WTC11 (cell line): ENCODE data around the gene WDR89. TPM values are rescaled to one million over a fixed set of nuclear protein-coding genes. Genes with fewer than 3 reads are reported as not detected.

ENCODE experiments used
- ATAC-seq: fragments of 200-7000 bp; cut with Tn5 transposase; 2 replicates; pipeline ENCODE4 v1.10.0; 2021; ENCODE audit warnings: mild to moderate bottlenecking, moderate library complexity
- CTCF ChIA-PET: fragments of 300-600 bp; sonication (Branson Sonifier 250); formaldehyde crosslinking; loops from one replicate; lab custom pipeline; 2021; ENCODE audit warnings: antibody characterized with exemption; lab: Charles Lee
- POLR2A ChIA-PET: fragments of 350-600 bp; sonication (Branson Sonifier 250); formaldehyde crosslinking; loops from one replicate; lab custom pipeline; 2021; ENCODE audit warnings: antibody characterized with exemption; lab: Charles Lee
- DNase-seq: peaks from one replicate; pipeline ENCODE4 v3.0.0; 2021; ENCODE audit warnings: low spot score
- H3K27ac Mint-ChIP-seq: 2 replicates; pipeline ENCODE4 v1.8.0; 2021; ENCODE audit warnings: mixed read lengths
- H3K27me3 Mint-ChIP-seq: 2 replicates; pipeline ENCODE4 v1.8.0; 2021; ENCODE audit warnings: low read depth, mild to moderate bottlenecking, moderate library complexity, mixed read lengths
- H3K36me3 Mint-ChIP-seq: 2 replicates; pipeline ENCODE4 v1.8.0; 2021; ENCODE audit warnings: mixed read lengths
- H3K4me1 Mint-ChIP-seq: 2 replicates; pipeline ENCODE4 v1.8.0; 2022; ENCODE audit warnings: mixed read lengths
- H3K4me3 Mint-ChIP-seq: 2 replicates; pipeline ENCODE4 v1.8.0; 2021; ENCODE audit warnings: mild to moderate bottlenecking, moderate library complexity, mixed read lengths
- H3K9me3 Mint-ChIP-seq: 2 replicates; pipeline ENCODE4 v1.8.0; 2021; ENCODE audit warnings: mixed read lengths
- AFF4 ChIP-seq: sonication (generic); formaldehyde crosslinking; IDR thresholded peaks from 2 replicates; pipeline ENCODE4 v1.8.1; 2023; ENCODE audit warnings: mild to moderate bottlenecking, missing genetic modification reagents, borderline replicate concordance
- CBFB ChIP-seq: sonication (generic); formaldehyde crosslinking; IDR thresholded peaks from 2 replicates; pipeline ENCODE4 v1.8.1; 2022; ENCODE audit warnings: mild to moderate bottlenecking, low read depth, missing genetic modification reagents
- CDX4 ChIP-seq: fragments of 250-450 bp; sonication (Bioruptor Pico); IDR thresholded peaks from 2 replicates; pipeline ENCODE4 v1.9.0; 2021; ENCODE audit warnings: moderate library complexity, mild to moderate bottlenecking, inconsistent platforms, borderline replicate concordance
- E2F4 ChIP-seq: sonication (generic); formaldehyde crosslinking; IDR thresholded peaks from 2 replicates; pipeline ENCODE4 v1.8.1; 2022; ENCODE audit warnings: low read depth, mild to moderate bottlenecking, moderate library complexity, missing genetic modification reagents, borderline replicate concordance
- E2F5 ChIP-seq: sonication (generic); formaldehyde crosslinking; IDR thresholded peaks from 2 replicates; pipeline ENCODE4 v1.8.1; 2022; ENCODE audit warnings: mild to moderate bottlenecking, moderate library complexity, missing genetic modification reagents
- HMGA2 ChIP-seq: fragments of 250-450 bp; sonication (Bioruptor Pico); IDR thresholded peaks from 2 replicates; pipeline ENCODE4 v1.4.0; 2021; ENCODE audit warnings: mild to moderate bottlenecking, moderate library complexity
- IRF1 ChIP-seq: sonication (generic); formaldehyde crosslinking; IDR thresholded peaks from 2 replicates; pipeline ENCODE4 v1.8.0; 2023; ENCODE audit warnings: missing genetic modification reagents
- IRF2 ChIP-seq: sonication (generic); formaldehyde crosslinking; IDR thresholded peaks from 2 replicates; pipeline ENCODE4 v1.8.0; 2022; ENCODE audit warnings: low read depth, missing genetic modification reagents, borderline replicate concordance
- MLX ChIP-seq: sonication (generic); formaldehyde crosslinking; IDR thresholded peaks from 2 replicates; pipeline ENCODE4 v1.8.1; 2023; ENCODE audit warnings: mild to moderate bottlenecking, missing genetic modification reagents, moderate library complexity
- NFATC4 ChIP-seq: fragments of 250-450 bp; sonication (Bioruptor Pico); IDR thresholded peaks from 2 replicates; pipeline ENCODE4 v1.9.0; 2021; ENCODE audit warnings: mild to moderate bottlenecking
- NR1H2 ChIP-seq: sonication (generic); formaldehyde crosslinking; IDR thresholded peaks from 2 replicates; pipeline ENCODE4 v1.9.0; 2021; ENCODE audit warnings: mild to moderate bottlenecking, moderate library complexity, missing genetic modification reagents
- PREB ChIP-seq: sonication (generic); formaldehyde crosslinking; IDR thresholded peaks from 2 replicates; pipeline ENCODE4 v1.8.1; 2022; ENCODE audit warnings: mild to moderate bottlenecking, missing genetic modification reagents, moderate library complexity, borderline replicate concordance
- ZBTB21 ChIP-seq: sonication (generic); formaldehyde crosslinking; IDR thresholded peaks from 2 replicates; pipeline ENCODE4 v1.8.1; 2023; ENCODE audit warnings: mild to moderate bottlenecking, missing genetic modification reagents, borderline replicate concordance
- ZNF121 ChIP-seq: sonication (generic); formaldehyde crosslinking; IDR thresholded peaks from 2 replicates; pipeline ENCODE4 v1.8.0; 2023; ENCODE audit warnings: missing genetic modification reagents
- ZNF281 ChIP-seq: sonication (generic); formaldehyde crosslinking; IDR thresholded peaks from 2 replicates; pipeline ENCODE4 v1.8.0; 2023; ENCODE audit warnings: mild to moderate bottlenecking, missing genetic modification reagents
- ZNF317 ChIP-seq: sonication (generic); formaldehyde crosslinking; IDR thresholded peaks from 2 replicates; pipeline ENCODE4 v1.8.1; 2023; ENCODE audit warnings: low read depth, mild to moderate bottlenecking, moderate library complexity, missing genetic modification reagents, borderline replicate concordance
- ZNF396 ChIP-seq: fragments of 250-450 bp; sonication (Bioruptor Pico); IDR thresholded peaks from 2 replicates; pipeline ENCODE4 v1.8.0; 2021; ENCODE audit warnings: mild to moderate bottlenecking, moderate library complexity, borderline replicate concordance
- total RNA-seq: library from RNA; stranded (reverse); gene quantifications from 3 replicates; pipeline ENCODE4 v1.2.3, GENCODE V29; 2021

The WDR89 gene
- total RNA-seq, 1 experiment from 2014 or later, result 27.5 TPM

- TF ChIP-seq AFF4 (CRISPR knock-in tag), result no peak
- no peak for TF ChIP-seq ZBTB21 (CRISPR knock-in tag)
- TF ChIP-seq, all 79 proteins: peak for 0
Observed at GRCh38 chr14:63562405-63562804, 79.3 kb downstream of the WDR89 start (continued).

GRCh38 chr14:63555572-63555971, 86.1 kb downstream of the WDR89 start:
- Mint-ChIP-seq H3K9me3 (0 out of 2 replicates have a peak, but pooled peaks cover 3% of the 10 kb centered on the region), H3K36me3 (no peaks in the 10 kb centered on the region), H3K4me3 (no peak overlapping the region), H3K27me3 (no peaks in the 10 kb centered on the region), H3K27ac (no peak overlapping the region), H3K4me1 (no peaks in the 10 kb centered on the region)
- DNase-seq (no peak), ATAC-seq (no peak)
- ChIA-PET POLR2A (interaction anchor here (1.6 kb wide), 1 partner anchor 12 kb away, joined by 5 read pairs; the partner anchor contains the start of gene PPP2R5E), CTCF (interaction anchor here (1.5 kb wide), 1 partner anchor 167 kb away, joined by 3 read pairs; no protein-coding TSS in a partner anchor)
- no peak for TF ChIP-seq NFATC4 (CRISPR knock-in tag)
- TF ChIP-seq ZNF281 (CRISPR knock-in tag), result no peak
- TF ChIP-seq ZNF396 (CRISPR knock-in tag), result no peak
- no peak for TF ChIP-seq IRF1 (CRISPR knock-in tag)
- TF ChIP-seq HMGA2, result no peak
- no peak for TF ChIP-seq CBFB (CRISPR knock-in tag)
- no peak for TF ChIP-seq ZNF317 (CRISPR knock-in tag)
- no peak for TF ChIP-seq MLX (CRISPR knock-in tag)
- no peak for TF ChIP-seq IRF2 (CRISPR knock-in tag)
- TF ChIP-seq PREB (CRISPR knock-in tag), result no peak
- TF ChIP-seq ZNF121 (CRISPR knock-in tag), result no peak
- TF ChIP-seq NR1H2 (CRISPR knock-in tag), result no peak
- no peak for TF ChIP-seq E2F5 (CRISPR knock-in tag)
- TF ChIP-seq E2F4 (CRISPR knock-in tag), result no peak
- no peak for TF ChIP-seq CDX4
